SK-N-MC (cell line): Measurements from ENCODE around the gene KLHL24.

Experiments used
- EZH2 ChIP-seq: fragments of 200-600 bp; sonication (generic); IDR thresholded peaks from one replicate; pipeline ENCODE4 v1.6.1; 2017; ENCODE audit warnings: antibody characterized with exemption
- FOXP2 ChIP-seq: optimal IDR thresholded peaks from 2 replicates; pipeline ENCODE3; 2011; ENCODE audit warnings: mild to moderate bottlenecking, moderate library complexity; ENCODE audit not compliant: insufficient read depth; ENCODE audit errors: extremely low read length, control extremely low read depth
- POLR2AphosphoS5 ChIP-seq: IDR thresholded peaks from 2 replicates; pipeline ENCODE4 v1.6.1; 2012; ENCODE audit warnings: mild to moderate bottlenecking, low read depth, low read length, borderline replicate concordance

DNA sequence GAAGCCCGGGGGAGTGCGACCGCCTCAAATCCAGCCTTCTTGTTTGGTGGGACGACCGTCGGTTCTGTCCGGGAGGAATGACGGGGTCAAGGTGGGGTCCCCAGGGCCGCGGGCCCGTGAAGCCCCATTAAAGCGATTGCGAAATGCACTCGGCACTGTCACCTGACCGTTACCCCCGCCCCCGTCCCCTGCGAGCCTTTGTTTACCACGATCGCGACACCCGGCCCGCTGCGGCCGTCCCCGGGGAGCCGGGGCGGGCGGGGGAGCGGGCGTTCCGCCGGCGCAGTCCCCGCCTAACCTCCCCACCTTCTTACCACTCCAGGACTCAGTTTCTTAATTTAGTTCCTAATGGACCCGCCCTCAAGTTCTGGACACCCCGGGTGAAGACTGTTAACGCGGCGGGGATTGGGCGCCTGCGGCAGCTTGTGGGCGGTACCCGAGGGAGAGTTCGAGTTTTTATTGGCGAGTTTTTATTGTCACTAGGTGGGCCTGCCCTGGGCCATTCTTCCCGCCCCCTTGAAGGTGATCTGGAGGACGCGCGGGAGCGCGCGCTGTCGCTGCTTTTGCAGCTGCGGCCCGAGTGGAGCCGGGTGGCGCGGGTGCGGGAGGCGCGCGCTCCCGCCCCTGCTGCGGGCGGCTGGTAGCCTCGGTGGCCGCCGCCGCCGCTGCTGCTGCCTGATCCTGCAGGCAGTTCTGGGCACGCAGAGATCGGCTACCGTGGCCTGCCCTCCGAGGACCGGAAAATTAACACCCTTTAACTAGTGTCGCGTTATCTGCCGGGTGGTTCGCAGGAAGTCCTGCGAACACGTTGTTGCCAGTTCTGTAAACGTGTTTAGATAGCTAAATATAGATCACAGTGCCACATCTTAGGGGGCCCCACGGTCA is 1.0 kb downstream of the KLHL24 start:
- TF ChIP-seq EZH2 = no peak
- TF ChIP-seq POLR2AphosphoS5 = peak; percentile 58
- peak; percentile 74 for TF ChIP-seq FOXP2
